ENCODE results near the gene ZNF394. TPM values are rescaled to one million over a fixed set of nuclear protein-coding genes. Genes with fewer than 3 reads are reported as not detected.

Gene ZNF394
- total and polyA plus RNA-seq, 9 of the 15 experiments (the other 6 are each of a cell fraction or from before 2014, with no cell fraction given), result 2.9 to 32.2 (median 24.2) TPM

DNA sequence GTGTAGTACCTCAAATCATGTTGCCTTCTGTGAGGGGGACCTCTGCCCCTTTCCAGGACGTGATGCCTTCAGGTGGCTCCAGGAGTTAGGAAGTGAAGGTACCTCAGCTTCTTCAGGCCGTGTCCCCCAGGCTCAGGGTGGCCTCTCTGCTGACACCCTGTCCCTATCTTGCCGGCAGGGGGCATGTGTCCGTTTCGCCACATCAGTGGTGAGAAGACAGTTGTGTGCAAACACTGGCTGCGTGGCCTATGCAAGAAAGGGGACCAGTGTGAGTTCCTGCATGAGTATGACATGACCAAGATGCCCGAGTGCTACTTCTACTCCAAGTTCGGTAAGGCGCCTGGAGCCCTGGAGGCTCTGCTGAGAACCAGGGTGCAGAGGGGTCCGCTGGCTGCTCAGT lies 52.1 kb downstream of the ZNF394 start (continued):
- TF ChIP-seq, protein P1, sequence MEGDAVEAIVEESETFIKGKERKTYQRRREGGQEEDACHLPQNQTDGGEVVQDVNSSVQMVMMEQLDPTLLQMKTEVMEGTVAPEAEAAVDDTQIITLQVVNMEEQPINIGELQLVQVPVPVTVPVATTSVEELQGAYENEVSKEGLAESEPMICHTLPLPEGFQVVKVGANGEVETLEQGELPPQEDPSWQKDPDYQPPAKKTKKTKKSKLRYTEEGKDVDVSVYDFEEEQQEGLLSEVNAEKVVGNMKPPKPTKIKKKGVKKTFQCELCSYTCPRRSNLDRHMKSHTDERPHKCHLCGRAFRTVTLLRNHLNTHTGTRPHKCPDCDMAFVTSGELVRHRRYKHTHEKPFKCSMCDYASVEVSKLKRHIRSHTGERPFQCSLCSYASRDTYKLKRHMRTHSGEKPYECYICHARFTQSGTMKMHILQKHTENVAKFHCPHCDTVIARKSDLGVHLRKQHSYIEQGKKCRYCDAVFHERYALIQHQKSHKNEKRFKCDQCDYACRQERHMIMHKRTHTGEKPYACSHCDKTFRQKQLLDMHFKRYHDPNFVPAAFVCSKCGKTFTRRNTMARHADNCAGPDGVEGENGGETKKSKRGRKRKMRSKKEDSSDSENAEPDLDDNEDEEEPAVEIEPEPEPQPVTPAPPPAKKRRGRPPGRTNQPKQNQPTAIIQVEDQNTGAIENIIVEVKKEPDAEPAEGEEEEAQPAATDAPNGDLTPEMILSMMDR (IDR thresholded peaks at IDR 0.05 in 2 of 3, conservative IDR thresholded peaks at IDR 0.05 in 1 of 3; ENCODE audit: insufficient read depth in 2 of 3, low read depth in 1 of 3, low read length in 3 of 3), result peak; percentile 37 to 55 (median 45); a peak in 5 of 6 replicates

DNA sequence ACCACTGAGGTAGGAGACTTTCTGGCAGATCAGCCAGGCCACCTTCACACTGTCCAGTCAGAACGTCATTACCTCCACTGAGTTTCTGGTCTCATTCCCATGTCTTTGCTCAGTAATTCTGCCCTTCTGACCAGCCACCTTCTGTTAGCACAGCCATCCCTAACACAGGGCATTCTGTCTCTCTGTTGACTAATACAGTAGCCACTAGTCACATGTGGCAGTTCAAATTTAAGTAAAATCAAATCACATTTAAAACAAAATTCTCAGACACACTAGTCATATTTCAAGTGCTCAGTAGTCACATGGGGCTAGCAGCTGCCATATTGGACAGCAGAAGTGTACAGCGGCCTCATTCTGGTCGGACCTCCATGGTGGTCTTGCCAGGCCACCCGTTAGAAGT lies 54.0 kb downstream of the ZNF394 start:
- intact Hi-C loops (cut with micrococcal nuclease), result no loop called here
- WGBS (ENCODE audit: insufficient coverage, low coverage, missing lambda C conversion rate), result 80% methylated on average over 4 of the region's 4 CpGs
- no peak overlapping the region for H3K4me3 ChIP-seq
- FAIRE-seq, result no peak
- no peaks in the 10 kb centered on the region for H3K27me3 ChIP-seq (ENCODE audit: control insufficient read depth in 2 of 2, insufficient read depth in 2 of 2, low read length in 2 of 2)
- H3K4me2 ChIP-seq (ENCODE audit: insufficient read depth, low read length), result no peak overlapping the region
- H3K27ac ChIP-seq (ENCODE audit: extremely low read depth, low read depth, low read length), result no peak overlapping the region
- ATAC-seq, result no peak
- 0 out of 2 replicates have a peak, but pooled peaks cover 2% of the 10 kb centered on the region for H3K9me3 ChIP-seq (replicated peaks; ENCODE audit: control insufficient read depth, insufficient read depth, low read depth, low read length)
- H3K9me1 ChIP-seq (ENCODE audit: control insufficient read depth, insufficient read depth, low read length), result no peaks in the 10 kb centered on the region
- H3K36me3 ChIP-seq (ENCODE audit: control insufficient read depth, insufficient read depth, low read length), result peaks cover 92% of the 10 kb centered on the region
- no peak overlapping the region for H3K9ac ChIP-seq (ENCODE audit: insufficient read depth in 1 of 2, low read depth in 2 of 2, low read length in 2 of 2)
- in situ Hi-C loops (cut with MboI), result no loop called here
- H3K79me2 ChIP-seq (ENCODE audit: control insufficient read depth, insufficient read depth, low read length), result peaks cover 22% of the 10 kb centered on the region
- no peaks in the 10 kb centered on the region; the same call in 1 of the 2 replicates for H4K20me1 ChIP-seq (replicated peaks; ENCODE audit: control insufficient read depth, insufficient read depth, low read length)
- H2AFZ ChIP-seq (ENCODE audit: low read depth, low read length), result no peak overlapping the region
- ChIA-PET CTCF (ENCODE audit: low intra/inter-chr PET ratio) (no interaction called here), POLR2A (interaction anchor here (0.7 to 1.1 kb wide), 2 partner anchors 34 to 37 kb away, joined by 3 read pairs; partner anchors contain the start of gene BUD31)
- peaks cover 6 to 9% of the 10 kb centered on the region in 2 experiments; a peak in 4 of 5 replicates for H3K4me1 ChIP-seq (replicated peaks in 1 of 2; ENCODE audit: control insufficient read depth in 2 of 2, insufficient read depth in 2 of 2, low read length in 2 of 2)
- no peak for DNase-seq (ENCODE audit: extremely low read depth in 1 of 4, low spot score in 3 of 4)
- no TSS peak for BruUV-seq (replicated peaks)
- TF ChIP-seq RBM15 (IDR thresholded peaks at IDR 0.05; ENCODE audit: insufficient read depth, low read length), result no peak
- TF ChIP-seq ZNF436 (CRISPR knock-in tag; IDR thresholded peaks at IDR 0.05), result no peak
- TF ChIP-seq, protein P2, sequence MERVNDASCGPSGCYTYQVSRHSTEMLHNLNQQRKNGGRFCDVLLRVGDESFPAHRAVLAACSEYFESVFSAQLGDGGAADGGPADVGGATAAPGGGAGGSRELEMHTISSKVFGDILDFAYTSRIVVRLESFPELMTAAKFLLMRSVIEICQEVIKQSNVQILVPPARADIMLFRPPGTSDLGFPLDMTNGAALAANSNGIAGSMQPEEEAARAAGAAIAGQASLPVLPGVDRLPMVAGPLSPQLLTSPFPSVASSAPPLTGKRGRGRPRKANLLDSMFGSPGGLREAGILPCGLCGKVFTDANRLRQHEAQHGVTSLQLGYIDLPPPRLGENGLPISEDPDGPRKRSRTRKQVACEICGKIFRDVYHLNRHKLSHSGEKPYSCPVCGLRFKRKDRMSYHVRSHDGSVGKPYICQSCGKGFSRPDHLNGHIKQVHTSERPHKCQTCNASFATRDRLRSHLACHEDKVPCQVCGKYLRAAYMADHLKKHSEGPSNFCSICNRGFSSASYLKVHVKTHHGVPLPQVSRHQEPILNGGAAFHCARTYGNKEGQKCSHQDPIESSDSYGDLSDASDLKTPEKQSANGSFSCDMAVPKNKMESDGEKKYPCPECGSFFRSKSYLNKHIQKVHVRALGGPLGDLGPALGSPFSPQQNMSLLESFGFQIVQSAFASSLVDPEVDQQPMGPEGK (CRISPR knock-in tag; IDR thresholded peaks at IDR 0.05; ENCODE audit: borderline replicate concordance), result no peak
- TF ChIP-seq TAF7 (tag; IDR thresholded peaks at IDR 0.05), result no peak
- TF ChIP-seq ZFP1 (CRISPR knock-in tag; IDR thresholded peaks at IDR 0.05), result no peak
- no peak for TF ChIP-seq SETDB1 (IDR thresholded peaks at IDR 0.05; ENCODE audit: low read length)
- TF ChIP-seq SMARCE1 (IDR thresholded peaks at IDR 0.05), result no peak
- no peak for TF ChIP-seq ZNF444 (CRISPR knock-in tag; IDR thresholded peaks at IDR 0.05)
- TF ChIP-seq SMAD1 (IDR thresholded peaks at IDR 0.05; ENCODE audit: low read depth, low read length, partially characterized antibody), result no peak
- TF ChIP-seq JUND (IDR thresholded peaks at IDR 0.05; ENCODE audit: borderline replicate concordance, low read depth, low read length), result no peak
- no peak for TF ChIP-seq JUND (tag; IDR thresholded peaks at IDR 0.05; ENCODE audit: borderline replicate concordance, low read depth, low read length)
- no peak for TF ChIP-seq CBX5 (IDR thresholded peaks at IDR 0.05; ENCODE audit: borderline replicate concordance, low read depth)
- no peak for TF ChIP-seq RBM22 (IDR thresholded peaks at IDR 0.05; ENCODE audit: low read depth, low read length, poor library complexity, severe bottlenecking)
- no peak for TF ChIP-seq HNRNPLL (IDR thresholded peaks at IDR 0.05; ENCODE audit: low read depth, low read length, poor library complexity, severe bottlenecking)
- TF ChIP-seq, protein P3, sequence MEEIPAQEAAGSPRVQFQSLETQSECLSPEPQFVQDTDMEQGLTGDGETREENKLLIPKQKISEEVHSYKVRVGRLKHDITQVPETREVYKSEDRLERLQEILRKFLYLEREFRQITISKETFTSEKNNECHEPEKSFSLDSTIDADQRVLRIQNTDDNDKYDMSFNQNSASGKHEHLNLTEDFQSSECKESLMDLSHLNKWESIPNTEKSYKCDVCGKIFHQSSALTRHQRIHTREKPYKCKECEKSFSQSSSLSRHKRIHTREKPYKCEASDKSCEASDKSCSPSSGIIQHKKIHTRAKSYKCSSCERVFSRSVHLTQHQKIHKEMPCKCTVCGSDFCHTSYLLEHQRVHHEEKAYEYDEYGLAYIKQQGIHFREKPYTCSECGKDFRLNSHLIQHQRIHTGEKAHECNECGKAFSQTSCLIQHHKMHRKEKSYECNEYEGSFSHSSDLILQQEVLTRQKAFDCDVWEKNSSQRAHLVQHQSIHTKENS (CRISPR knock-in tag; IDR thresholded peaks at IDR 0.05), result no peak
- TF ChIP-seq FOXJ3 (CRISPR knock-in tag; IDR thresholded peaks at IDR 0.05), result no peak

Data from K562 (cell line).